GM21576 (cell line): ENCODE measurements around the gene TAS2R14.

ENCODE experiments used
- ATAC-seq: cut with Tn5 transposase; IDR thresholded peaks from one replicate; pipeline ENCODE4 v1.9.1; 2021; ENCODE audit warnings: mild to moderate bottlenecking, moderate library complexity; ENCODE audit not compliant: unreplicated experiment

The TAS2R14 gene

GRCh38 chr12:10909462-10909861, 29.6 kb downstream of the TAS2R14 start, which contains the start of gene TAS2R13:
TAS2R13 (minus strand) TSS chr12:10909562; CDS start chr12:10909298, 264 bp downstream.
- no peak for ATAC-seq

- ATAC-seq, result no peak
Observed at GRCh38 chr12:10904686-10905085, 34.4 kb downstream of the TAS2R14 start.

- ATAC-seq, result no peak
Observed at GRCh38 chr12:10901427-10901826, 37.6 kb downstream of the TAS2R14 start.

- no peak for ATAC-seq
Observed at GRCh38 chr12:10900972-10901371, 38.1 kb downstream of the TAS2R14 start.

GRCh38 chr12:10900530-10900929, 38.5 kb downstream of the TAS2R14 start:
- no peak for ATAC-seq

- ATAC-seq, result no peak
Observed at GRCh38 chr12:10896854-10897253, 42.2 kb downstream of the TAS2R14 start.

GRCh38 chr12:10891937-10892336, 47.1 kb downstream of the TAS2R14 start:
- no peak for ATAC-seq

GRCh38 chr12:10889226-10889625, 49.8 kb downstream of the TAS2R14 start:
- no peak for ATAC-seq
